Nephron (organoid): ENCODE measurements around the gene CAPNS2.

ENCODE experiments used
- H3K27ac Mint-ChIP-seq, 3 experiments: 2 replicates each; pipeline ENCODE4 v1.8.0; 2020; ENCODE audit warnings: mixed read lengths in 3 of 3, mild to moderate bottlenecking in 2 of 3, moderate library complexity in 1 of 3
- H3K27me3 Mint-ChIP-seq: 2 replicates; pipeline ENCODE4 v1.8.0; 2021; ENCODE audit warnings: low read depth, mild to moderate bottlenecking, moderate library complexity, mixed read lengths
- H3K36me3 Mint-ChIP-seq: 2 replicates; pipeline ENCODE4 v1.8.0; 2020; ENCODE audit warnings: low read depth, mixed read lengths
- H3K4me1 Mint-ChIP-seq: 2 replicates; pipeline ENCODE4 v1.8.0; 2020; ENCODE audit warnings: mixed read lengths
- H3K4me3 Mint-ChIP-seq, 3 experiments: 2 replicates each; pipeline ENCODE4 v1.8.0; 2020; ENCODE audit warnings: mild to moderate bottlenecking in 3 of 3, mixed read lengths in 3 of 3, moderate library complexity in 2 of 3
- H3K9me3 Mint-ChIP-seq: 2 replicates; pipeline ENCODE4 v1.8.0; 2020; ENCODE audit warnings: mixed read lengths
- CTCF ChIP-seq, 3 experiments: fragments of 200-600 bp; sonication (generic); IDR thresholded peaks; one replicate each; pipeline ENCODE4 v1.5.0; 2021; ENCODE audit warnings: antibody characterized with exemption in 3 of 3; ENCODE audit not compliant: unreplicated experiment in 3 of 3

CAPNS2 gene

GRCh38 chr16:55576384-55576783 lies 9.9 kb downstream of the CAPNS2 start:
- Mint-ChIP-seq H3K36me3 (no peaks in the 10 kb centered on the region), H3K4me1 (peaks cover 11% of the 10 kb centered on the region), H3K4me3 (no peak overlapping the region), H3K27ac (no peak overlapping the region), H3K27me3 (no peaks in the 10 kb centered on the region), H3K9me3 (no peaks in the 10 kb centered on the region)
- TF ChIP-seq CTCF (IDR thresholded peaks at IDR 0.05; ENCODE audit: unreplicated experiment in 3 of 3): no peak

- no peaks in the 10 kb centered on the region for H3K9me3 Mint-ChIP-seq
- no peak for TF ChIP-seq CTCF (IDR thresholded peaks at IDR 0.05; ENCODE audit: unreplicated experiment in 3 of 3)
- H3K36me3 Mint-ChIP-seq: no peaks in the 10 kb centered on the region
- no peak overlapping the region for H3K4me3 Mint-ChIP-seq
- H3K4me1 Mint-ChIP-seq: peaks cover 11% of the 10 kb centered on the region
- no peak overlapping the region for H3K27ac Mint-ChIP-seq
- no peaks in the 10 kb centered on the region for H3K27me3 Mint-ChIP-seq
Measured at GRCh38 chr16:55577887-55578286, 11.4 kb downstream of the CAPNS2 start.

- H3K36me3 Mint-ChIP-seq: no peaks in the 10 kb centered on the region
- no peaks in the 10 kb centered on the region for H3K27me3 Mint-ChIP-seq
- H3K4me3 Mint-ChIP-seq: no peak overlapping the region
- no peaks in the 10 kb centered on the region for H3K9me3 Mint-ChIP-seq
- no peak for TF ChIP-seq CTCF (IDR thresholded peaks at IDR 0.05; ENCODE audit: unreplicated experiment in 3 of 3)
- H3K27ac Mint-ChIP-seq: no peak overlapping the region
- no peaks in the 10 kb centered on the region for H3K4me1 Mint-ChIP-seq
Measured at GRCh38 chr16:55585631-55586030, 19.1 kb downstream of the CAPNS2 start.

- Mint-ChIP-seq H3K27me3 (no peaks in the 10 kb centered on the region), H3K9me3 (no peaks in the 10 kb centered on the region), H3K27ac (no peak overlapping the region), H3K4me3 (no peak overlapping the region), H3K4me1 (no peaks in the 10 kb centered on the region), H3K36me3 (no peaks in the 10 kb centered on the region)
- no peak for TF ChIP-seq CTCF (IDR thresholded peaks at IDR 0.05; ENCODE audit: unreplicated experiment in 3 of 3)
Measured at GRCh38 chr16:55588799-55589198, 22.3 kb downstream of the CAPNS2 start.

GRCh38 chr16:55592306-55592705 lies 25.8 kb downstream of the CAPNS2 start:
- H3K27me3 Mint-ChIP-seq: peaks cover 4% of the 10 kb centered on the region
- no peak overlapping the region for H3K4me3 Mint-ChIP-seq
- no peaks in the 10 kb centered on the region for H3K9me3 Mint-ChIP-seq
- H3K4me1 Mint-ChIP-seq: no peaks in the 10 kb centered on the region
- H3K27ac Mint-ChIP-seq: no peak overlapping the region
- H3K36me3 Mint-ChIP-seq: no peaks in the 10 kb centered on the region
- TF ChIP-seq CTCF (IDR thresholded peaks at IDR 0.05; ENCODE audit: unreplicated experiment in 3 of 3): no peak

GRCh38 chr16:55597928-55598327 lies 31.4 kb downstream of the CAPNS2 start:
- H3K36me3 Mint-ChIP-seq: no peaks in the 10 kb centered on the region
- H3K4me3 Mint-ChIP-seq: no peak overlapping the region
- peak overlapping the region in 1 of 3 experiments; percentile 54 for H3K27ac Mint-ChIP-seq
- TF ChIP-seq CTCF (IDR thresholded peaks at IDR 0.05; ENCODE audit: unreplicated experiment in 3 of 3): no peak
- H3K27me3 Mint-ChIP-seq: peaks cover 4% of the 10 kb centered on the region
- no peaks in the 10 kb centered on the region for H3K9me3 Mint-ChIP-seq
- H3K4me1 Mint-ChIP-seq: no peaks in the 10 kb centered on the region
